Right hindlimb (tissue), 1 donor: ENCODE results near the gene SLC33A1.
"Not testable (repeated sequence)": the region's sequence is repeated elsewhere in the genome, so short reads cannot be mapped to it uniquely, and the experiment has no call there.

Experiments
- DNase-seq: peaks from one replicate; pipeline ENCODE4 v3.0.0-alpha.2; 2018

The SLC33A1 gene

DNA sequence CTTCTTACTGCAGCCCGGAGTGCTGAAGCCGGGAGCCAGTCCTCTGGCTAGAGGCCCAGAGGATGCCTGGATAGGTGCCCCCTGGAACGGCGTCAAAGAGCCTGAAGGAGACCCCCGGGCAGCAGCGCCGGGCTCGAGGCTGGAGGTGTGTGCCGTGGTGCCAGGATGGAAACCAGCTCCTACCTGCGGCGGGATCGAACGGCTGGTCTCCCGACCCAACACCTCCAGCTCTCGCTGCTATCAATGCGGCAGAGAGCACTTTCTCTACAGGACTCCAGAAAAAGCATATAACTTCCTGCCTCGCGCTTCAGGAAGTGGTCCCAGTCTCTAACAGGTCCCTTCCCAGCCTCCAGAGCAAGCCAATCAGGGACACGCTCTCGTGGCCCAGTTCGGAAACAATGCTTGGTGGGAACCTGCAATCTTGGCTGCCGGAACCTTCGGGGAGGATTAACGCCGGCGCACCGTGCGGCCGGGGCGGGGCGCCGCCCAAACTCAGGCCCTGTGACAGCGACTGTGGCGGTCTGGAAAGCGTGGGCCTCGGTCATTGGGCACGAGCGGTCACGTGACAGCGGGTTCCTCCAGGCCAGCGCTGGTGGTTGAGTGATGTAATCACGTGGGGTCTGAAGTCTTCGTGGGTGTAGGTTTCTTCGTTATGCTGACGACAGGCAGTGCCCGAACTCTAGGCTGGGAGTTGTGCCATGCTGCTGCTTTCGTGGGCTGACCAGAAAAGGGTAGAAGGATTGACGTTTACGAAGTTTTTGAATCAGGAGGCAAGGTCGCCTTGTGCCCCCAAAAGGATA, at the start of gene SLC33A1:
SLC33A1 (minus strand) TSS at position 287 of the 800 bp plus-strand sequence. CDS start 430 bp downstream, outside the sequence.
- DNase-seq = peak; percentile 99

GRCh38 chr3:155895379-155895900, 41.2 kb upstream of the SLC33A1 start:
- DNase-seq = no peak

DNA sequence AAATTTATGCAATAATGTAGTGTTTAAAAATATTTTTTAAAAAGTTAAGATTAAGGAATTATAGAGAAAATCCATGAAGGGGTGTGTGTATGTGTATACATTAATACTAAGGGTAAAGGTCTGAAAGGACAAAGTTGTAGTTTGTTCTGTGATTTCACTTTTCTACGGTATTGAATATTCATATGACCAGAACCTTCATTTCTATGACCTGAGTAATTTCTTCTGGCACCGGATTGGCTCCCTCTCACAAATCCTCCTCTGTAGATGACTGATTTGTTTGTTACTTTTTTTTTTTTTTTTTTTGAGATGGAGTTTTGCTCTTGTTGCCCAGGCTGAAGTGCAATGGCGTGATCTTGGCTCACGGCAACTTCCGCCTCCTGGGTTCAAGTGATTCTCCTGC, 37.1 kb upstream of the SLC33A1 start:
- DNase-seq = no peak

- DNase-seq = no peak
Observed at GRCh38 chr3:155890671-155891190, 36.5 kb upstream of the SLC33A1 start.

GRCh38 chr3:155889952-155890351, 35.7 kb upstream of the SLC33A1 start:
- DNase-seq = no peak

DNA sequence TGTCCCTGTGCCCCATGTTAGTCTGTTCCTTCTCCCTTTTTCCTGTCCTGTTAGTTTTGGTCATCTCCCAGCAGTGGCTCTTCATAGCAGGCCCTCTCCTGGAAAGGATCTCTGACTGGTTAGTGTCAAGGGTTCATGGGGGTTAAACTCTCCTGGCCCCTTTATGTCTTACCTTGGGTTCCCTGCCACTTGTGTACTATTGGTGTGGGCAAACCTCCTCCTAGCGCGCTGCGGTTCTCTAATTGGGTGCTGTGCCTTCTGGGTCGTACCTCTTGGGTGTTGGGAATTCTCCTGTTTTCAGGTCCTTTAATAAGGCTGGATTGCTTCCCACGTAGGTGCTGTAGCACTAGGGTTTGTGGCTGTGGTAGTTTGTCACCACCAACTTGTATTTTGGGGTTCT, 35.0 kb upstream of the SLC33A1 start:
- no peak for DNase-seq

DNA sequence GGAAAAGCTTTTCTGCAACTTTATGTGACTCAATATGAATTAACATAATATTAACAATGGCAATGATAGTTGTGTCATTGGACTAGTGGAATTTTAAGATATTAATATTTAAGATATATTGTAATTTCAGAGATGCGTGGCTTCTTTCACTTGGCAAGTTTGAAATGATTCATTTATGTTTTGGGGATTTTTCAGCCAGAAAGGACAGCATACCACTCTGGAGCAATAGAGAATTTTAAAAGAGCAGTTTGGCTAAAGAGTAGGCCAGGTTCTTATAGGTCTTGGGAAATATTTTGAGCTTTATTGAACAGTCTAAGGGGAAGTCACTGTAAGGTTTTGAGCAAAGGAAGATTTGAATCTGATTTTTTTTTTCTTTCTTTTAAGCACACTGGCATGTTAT, 32.7 kb upstream of the SLC33A1 start:
- no peak for DNase-seq

- not testable (repeated sequence) for DNase-seq
Observed at GRCh38 chr3:155886348-155886747, 32.1 kb upstream of the SLC33A1 start.

GRCh38 chr3:155885292-155885691, 31.1 kb upstream of the SLC33A1 start:
- no peak for DNase-seq

- DNase-seq = no peak
Observed at GRCh38 chr3:155884292-155884691, 30.1 kb upstream of the SLC33A1 start.

DNA sequence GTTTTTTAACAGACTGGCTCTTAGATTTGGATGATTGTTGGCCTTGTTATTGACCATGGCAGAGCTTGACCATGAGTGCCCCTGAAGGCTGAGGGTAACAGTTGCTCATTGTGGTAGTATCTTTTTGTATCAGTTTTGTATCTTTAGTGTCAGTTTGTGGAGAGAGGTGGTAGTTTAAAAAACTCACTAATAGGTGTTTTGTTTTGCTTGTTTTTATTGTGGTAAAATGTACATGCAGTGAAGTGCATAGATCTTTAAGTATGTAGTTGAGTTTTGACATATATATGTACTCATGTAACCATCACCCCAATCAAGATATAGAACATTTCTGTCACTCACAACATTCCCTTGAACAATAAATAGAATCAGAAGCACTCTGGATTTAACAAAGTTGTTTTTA, 26.1 kb upstream of the SLC33A1 start:
- no peak for DNase-seq

DNA sequence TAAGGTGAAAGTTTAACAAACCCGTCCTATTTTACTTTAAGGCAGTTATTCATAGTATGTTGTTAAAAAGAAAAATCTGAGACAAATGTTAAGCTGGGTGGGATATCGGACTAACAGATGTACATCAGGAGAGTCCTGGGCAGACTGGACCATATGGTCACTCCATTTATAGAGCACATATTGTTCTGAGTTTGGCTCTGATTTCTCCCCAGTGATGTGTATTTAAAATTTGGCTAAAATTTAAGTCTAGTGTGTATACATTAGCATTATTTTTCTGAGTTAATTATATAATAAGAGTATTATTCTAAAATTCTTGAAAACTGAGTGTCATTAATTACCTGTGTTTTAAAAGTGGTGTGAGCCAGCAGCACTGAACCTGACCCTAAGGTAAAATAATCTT, 22.3 kb upstream of the SLC33A1 start:
- DNase-seq = no peak

DNA sequence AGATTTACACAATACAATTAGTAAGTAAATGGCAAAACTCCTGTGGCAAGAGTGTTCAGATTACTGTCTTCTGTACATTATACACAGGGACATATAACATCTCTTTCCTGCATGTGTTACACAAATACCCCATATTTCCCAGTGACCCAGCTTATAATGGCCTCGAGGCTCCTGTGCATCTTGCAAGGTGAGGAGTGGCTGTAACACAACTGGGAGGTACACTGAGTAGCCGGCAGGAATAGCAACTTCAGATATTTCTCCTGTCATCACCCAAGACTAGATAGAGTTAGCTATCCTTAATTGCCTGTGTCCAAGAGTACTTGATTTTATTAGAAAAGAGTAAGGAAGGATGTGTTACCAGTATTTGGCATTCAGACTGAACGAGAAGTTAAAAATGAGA, 21.8 kb upstream of the SLC33A1 start:
- no peak for DNase-seq

DNA sequence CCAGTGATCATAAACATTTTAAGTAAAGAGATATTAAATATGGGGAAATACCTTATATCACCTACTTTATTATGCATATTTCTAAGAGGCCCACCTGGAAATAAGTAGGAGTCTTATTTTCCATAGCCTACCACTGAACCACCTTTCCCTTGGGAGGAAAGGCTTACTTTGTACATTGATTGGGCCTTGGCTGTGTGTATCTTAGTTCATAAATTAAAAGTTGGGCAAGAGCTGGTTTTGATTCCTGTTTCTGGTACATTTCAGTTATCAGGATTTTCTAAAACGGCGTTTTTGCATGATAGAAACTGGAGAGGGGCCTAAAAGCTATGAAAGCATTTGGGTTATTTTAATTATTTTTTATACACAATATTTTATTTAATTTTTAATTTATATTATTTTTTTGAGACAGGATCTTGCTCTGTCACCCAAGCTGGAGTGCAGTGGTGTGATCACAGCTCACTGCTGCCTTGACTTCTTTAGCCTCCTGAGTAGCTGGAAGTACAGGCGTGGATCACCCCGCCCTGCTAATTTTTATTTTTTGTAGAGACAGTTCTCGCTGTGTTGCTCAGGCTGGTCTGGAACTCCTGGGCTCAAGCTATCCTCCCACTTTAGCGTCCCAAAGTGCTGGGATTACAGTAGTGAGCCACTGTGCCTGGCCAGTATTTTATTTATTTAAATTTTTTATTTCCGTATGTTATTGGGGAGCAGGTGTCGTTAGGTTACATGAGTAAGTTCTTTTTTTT, 18.8 kb upstream of the SLC33A1 start:
- no peak for DNase-seq

DNA sequence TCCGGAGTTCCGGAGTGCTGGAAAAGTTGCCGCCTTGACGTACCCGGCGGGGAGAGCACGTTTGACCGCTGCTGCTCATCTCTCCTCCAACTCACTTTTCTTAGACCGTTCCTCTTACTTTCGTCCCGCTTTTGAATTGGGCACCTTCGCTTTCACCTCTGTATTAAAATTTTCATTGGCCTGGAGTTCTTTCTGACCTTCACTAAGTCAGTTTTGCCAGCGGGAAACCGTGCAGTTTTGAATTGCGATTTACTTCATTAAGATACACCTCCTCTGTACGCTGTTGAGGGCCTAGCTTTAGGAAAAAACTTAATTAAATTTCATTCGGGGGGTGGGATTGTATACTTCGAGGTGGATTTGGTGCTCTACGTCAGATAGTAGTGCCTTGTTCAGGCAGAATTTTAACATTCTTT, 17.5 kb upstream of the SLC33A1 start:
- no peak for DNase-seq

DNA sequence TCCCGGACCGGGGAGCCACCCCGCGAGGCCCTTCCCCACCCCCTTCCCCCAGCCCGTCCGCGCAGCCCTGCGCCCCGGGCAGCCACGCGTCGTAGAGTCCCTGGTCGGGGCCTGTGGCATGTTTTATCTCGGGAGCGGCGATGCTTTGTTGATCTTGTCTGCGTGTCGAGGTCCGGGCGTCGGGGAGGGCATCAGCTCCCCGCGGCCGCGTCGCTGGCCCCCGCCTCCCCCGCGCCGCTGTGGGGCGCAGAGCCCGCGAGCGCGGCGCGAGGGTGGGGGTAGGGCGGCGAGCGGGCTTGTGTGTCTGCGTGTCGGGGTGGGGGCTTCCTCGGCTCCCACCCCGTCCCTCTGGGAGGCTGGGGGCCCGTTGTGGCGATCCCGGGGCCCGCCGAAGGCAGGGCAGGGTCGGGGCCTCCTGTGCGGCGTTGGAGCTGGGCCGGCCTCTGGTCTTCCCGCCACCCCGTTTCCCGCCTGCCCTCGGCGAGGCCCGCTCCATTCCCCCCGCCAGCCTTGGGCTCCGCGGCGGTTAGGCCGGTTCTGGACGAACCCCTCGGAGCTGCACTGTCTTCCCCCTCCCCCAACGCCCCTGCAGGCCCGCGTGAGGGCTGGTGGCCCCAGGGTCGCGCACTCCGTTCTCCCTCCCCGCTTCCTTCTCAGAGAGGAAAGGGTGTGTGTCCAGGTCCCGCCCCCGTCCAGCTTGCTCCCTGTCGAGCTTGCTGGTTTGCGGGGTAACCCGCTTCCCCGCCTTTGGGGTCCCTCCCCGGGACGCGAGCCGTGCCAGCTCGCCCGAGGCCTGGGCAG, 16.9 kb upstream of the SLC33A1 start:
- peak; percentile 80 for DNase-seq

DNA sequence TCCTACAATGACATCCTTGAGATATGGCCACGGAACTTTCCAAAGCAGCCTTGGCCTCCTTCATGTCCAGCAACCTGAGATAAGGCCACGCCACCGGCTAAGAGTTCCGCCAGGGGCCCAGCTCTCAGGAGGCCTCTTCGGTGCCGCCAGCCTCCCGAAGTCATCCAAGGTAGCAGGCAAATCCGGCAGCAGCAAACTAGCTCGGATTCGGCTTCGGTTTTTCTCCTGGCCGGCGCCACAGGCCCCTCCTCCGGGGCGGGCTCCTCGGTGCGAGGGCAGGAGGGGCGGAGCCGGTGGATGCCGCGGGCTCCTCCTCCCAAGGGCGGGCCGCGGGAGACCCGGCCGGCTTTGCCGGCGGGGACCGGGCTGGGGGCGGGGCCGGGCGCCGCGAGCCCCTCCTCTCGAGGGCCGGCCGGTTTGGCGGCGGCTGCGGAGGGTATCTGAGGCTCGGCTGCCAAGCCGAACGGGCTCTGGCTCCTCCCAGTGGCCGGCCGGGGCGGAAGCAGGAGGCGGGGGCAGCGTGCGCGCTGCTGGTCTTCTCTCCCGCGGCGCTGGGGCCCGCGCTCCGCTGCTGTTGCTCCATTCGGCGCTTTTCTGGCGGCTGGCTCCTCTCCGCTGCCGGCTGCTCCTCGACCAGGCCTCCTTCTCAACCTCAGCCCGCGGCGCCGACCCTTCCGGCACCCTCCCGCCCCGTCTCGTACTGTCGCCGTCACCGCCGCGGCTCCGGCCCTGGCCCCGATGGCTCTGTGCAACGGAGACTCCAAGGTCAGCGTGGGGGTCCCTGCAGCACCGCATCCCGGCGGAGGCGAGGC, 16.1 kb upstream of the SLC33A1 start, which contains the start of gene GMPS:
GMPS (plus strand) TSS at position 518 of the 812 bp plus-strand sequence; CDS start at position 739, 221 bp downstream.
- DNase-seq = peak; percentile 97

DNA sequence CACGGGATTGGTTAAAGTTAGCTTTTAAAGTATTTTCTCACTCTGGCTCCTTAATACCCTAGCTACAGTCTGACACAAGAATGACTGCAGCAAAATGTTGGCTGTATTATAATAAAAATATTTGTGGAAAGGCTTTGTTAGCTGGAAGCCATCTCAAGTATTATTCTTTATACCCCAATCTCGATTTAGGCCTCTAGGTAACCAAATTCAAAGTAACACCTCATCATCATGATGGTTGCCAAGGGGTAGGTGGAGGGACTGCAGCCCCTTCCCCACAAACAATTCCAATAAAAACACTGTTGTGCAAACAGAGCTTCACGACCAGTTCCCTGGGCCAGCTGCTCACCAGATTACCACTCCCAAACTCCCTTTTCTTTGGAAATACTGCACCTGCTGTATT, 15.5 kb upstream of the SLC33A1 start:
- DNase-seq = no peak

DNA sequence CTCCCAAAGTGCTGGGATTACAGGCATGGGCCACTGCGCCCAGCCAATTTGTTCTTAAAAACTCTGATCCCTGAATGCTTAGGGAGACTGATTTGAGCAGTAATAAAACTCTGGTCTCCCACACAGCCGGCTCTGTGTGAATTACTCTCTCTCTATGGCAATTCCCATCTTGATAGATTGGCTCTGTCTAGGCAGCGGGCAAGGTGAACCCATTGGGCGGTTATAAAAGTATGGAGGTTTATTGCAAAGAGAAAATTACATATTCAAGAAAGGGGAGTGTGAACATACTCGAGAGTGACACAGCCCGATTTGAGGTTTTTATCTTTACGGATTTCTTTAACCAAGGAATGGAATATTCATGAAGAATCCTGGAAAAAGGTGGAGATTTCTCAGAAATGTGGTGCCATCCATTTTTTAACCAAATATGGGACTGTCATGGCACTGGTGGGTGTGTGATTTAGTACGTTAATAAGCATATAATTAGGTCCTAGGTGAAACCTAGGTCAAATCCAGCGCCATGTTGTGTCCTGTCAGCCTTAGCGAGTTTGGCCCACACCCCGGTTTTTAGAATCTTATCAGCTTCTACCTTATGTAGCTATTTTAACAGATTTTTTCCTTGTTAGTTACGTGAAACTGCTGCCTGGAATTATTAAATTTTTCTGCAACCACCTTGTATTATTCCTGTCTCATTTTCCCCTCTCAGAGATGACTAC, 9.0 kb upstream of the SLC33A1 start:
- no peak for DNase-seq

DNA sequence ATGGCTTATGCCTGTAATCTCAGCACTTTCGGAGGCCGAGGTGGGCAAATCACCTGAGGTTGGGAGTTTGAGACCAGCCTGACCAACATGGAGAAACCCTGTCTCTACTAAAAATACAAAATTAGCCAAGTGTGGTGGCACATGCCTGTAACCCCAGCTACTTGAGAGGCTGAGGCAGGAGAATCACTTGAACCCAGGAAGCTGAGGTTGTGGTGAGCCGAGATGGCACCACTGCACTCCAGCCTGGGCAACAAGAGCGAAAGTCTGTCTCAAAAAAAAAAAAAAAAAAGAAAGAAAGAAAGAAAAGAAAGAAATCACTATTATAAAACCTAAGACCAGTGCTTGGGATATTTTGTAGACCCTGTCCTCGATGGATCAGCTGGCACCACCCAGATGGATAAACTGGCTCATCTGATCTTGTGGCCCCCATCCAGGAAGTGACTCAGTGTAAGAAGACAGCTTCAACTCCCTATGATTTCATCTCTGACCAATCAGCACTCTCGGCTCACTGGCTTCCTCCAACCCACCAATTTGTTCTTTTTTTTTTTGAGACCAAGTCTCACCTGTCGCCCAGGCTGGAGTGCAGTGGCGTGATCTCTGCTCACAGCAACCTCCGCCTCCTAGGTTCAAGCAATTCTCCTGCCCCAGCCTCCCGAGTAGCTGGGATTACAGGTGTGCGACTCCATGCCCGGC, 8.2 kb upstream of the SLC33A1 start:
- DNase-seq = not testable (repeated sequence)
